NCI-H748 treated with DMSO at 0.1 percent for 48 hours (cell line): Measurements from ENCODE around the gene PCYT1B.
A peak's percentile ranks its signal among the peaks of the same experiment; 100 is the strongest.
"Not testable (repeated sequence)": the region's sequence is repeated elsewhere in the genome, so short reads cannot be mapped to it uniquely, and the experiment has no call there.

Experiments
- DNase-seq: peaks from one replicate; lab custom pipeline; 2025; lab: John Stamatoyannopoulos, UW

Gene PCYT1B

DNA sequence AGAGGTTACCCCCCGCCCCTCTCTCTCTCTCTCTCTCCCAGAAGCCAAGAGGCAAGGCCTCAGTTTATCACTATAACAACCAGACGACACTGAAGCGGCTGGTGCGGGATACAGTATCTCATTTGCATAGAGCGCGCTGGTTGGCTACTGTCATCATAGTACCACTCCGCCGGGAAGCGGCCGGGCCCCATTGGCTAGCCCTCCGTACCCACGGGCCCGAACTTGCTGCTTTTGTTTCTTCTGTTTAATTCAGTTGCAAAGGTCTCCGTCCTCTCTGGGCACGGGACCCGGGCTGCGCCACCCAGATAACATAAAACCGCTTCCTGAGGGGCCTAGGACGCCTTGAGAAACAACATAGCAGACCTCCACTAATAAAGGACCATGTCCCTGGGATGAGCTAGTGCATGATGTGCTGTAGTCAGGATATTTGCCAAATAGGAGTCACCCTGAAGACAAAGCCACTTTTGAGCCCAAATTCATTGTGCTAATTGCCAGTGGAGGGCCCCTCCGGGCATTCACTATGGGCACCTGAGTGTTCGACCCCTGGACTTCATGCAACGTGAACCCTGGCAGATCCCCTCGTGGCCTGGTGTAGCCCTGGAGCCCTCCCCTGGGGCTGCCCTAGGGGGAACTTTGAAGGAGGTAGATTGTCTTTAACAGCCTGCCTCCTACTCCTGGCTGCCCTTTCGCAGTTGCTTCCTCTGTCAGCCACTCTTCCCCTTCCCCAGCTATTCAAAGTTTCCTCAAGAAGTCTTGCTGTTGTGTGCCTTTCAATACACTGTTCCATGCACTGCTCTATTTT lies at the start of gene PCYT1B:
TSS of gene PCYT1B (minus strand) at position 91 of the 802 bp plus-strand sequence. CDS start 242 bp downstream, outside the sequence.
- DNase-seq = peak; percentile 78

DNA sequence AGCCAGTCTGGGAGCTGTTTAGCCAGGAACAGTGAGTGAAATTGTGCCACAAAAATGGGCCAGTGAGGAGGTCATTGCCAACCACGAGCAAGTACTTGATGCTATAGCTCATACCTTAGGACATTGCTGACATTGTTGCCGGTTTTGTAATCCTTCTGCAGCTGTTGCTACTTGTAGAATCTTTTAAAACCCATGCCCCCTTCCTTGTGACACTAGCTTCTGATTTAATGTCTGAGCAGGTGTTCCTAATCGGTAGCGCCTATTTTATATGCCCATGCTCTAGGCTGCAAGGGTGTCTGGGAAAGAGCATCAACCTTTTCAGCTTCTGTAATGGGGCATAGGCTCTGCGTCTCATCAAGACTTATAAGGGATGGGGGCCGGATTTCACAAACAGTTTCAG lies 49.1 kb upstream of the PCYT1B start:
- DNase-seq = no peak

DNA sequence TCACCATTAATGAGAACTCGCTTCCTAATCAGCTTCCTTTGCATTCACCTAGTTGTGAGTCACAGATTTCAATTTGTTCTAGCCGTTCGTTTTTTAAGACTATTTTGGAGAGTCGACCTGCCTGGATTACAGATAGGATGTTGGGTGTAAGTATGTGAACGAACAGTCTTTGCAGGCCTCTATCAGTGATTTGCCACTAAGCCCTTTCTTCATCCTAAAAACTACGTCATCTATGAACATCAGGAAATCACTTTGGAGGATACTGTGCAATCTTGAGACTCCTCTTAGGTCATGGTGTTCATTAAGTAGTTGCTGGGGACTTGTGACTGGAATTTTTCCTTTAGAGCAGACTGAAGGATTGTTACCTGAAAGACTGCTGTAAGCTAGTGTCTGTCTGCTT lies 47.7 kb upstream of the PCYT1B start:
- no peak for DNase-seq

DNA sequence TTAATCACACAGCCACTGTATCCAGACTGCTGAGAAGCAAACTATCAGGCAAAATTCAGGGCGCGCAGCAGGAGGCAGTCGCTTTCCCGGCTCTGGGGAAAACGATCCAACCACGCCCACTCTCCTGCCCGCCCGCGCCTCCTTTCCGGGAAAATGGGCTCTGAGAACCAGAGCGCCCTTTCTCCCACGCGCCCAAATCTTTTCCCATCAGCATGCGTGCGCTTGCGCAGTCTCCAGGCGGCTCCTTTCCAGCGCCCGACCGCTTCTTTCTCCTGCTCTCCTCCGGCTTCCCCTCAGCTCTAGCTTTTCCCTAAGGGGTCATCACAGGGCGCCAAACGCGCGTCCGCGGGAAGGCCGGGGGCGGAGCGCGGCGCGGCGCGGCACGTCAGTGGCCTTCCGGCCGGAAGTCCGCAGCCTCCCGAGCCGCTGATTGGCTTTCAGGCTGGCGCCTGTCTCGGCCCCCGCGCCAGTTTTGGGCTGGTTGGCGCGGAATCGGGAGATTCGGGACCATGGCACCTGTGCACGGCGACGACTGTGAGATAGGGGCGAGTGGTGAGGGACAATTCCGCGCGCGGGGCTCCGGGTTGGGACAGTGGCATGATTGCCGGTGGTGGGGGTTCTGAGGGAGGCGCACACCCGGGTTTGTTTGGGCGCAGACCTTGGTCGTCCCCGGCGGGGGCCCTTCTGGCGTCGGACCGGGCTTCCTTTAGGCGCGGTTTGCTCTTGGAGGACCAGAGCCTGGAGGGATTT lies 46.5 kb upstream of the PCYT1B start, which contains the start of gene POLA1:
TSS of gene POLA1 (plus strand) at position 466 of the 750 bp plus-strand sequence. CDS start at position 510, 44 bp downstream.
- peak; percentile 88 for DNase-seq

DNA sequence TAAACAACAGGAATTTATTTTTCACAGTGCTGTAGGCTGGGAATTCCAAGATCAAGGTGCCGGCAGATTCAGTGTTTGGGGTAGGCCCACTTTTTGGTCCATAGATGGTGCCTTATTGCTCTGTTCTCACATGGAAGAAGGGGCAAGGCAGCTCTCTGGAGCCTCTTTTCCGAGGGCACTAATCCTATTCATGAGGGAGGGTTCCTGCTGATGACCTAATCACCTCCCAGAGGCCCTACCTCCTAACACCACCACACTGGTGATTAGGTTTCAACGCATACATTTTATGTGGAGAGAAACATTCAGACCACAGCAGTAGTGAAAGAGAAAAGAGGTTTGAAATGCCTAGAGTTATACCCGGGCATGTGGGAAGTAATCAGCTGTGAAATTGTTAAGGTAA lies 45.2 kb upstream of the PCYT1B start:
- DNase-seq = no peak

DNA sequence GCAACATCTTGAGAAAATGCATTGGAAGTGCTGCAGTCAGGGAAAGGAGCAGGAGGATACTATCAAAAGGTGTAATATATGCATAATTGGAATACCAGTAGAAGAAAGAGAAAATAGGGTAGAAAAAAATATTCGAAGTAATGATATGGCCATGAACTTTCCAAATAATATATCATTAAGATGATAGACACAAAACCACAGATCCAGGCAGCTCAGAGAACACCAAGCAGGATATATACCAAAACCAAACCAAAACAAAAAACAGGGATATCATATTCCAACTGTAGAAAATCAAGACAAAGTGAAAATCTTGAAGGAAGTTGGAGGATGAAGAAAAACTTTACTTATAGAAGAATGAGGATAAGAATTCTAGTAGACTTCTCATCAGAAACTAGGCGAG lies 36.9 kb upstream of the PCYT1B start:
- no peak for DNase-seq

DNA sequence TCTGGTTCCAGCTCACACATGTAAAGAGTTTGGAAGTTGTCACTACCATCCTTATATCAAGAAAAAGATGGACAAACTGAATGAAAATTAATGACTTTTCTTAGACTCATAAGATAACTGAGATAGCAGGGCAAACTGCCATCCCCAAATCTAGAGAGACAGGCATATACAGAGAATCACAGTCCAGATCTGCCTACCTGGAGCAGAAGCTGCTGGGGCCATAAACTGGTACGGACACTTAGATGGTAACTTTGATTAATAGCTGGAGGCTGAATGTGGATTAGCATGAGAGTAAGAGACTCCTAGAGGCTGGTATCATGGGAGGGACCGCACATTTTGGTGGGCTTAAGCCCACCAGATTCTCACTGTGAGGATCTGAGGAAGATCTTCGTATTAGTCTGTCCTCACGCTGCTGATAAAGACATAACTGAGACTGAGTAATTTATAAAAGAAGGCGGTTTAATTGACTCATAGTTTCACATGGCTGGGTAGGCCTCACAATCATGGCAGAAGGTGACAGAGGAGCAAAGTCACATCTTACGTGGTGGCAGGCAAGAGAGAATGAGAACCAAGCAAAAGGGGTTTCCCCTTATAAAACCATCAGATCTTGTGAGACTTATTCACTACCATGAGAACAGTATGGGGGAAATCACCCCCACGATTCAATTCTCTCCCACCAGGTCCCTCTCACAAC lies 35.7 kb upstream of the PCYT1B start:
- no peak for DNase-seq

DNA sequence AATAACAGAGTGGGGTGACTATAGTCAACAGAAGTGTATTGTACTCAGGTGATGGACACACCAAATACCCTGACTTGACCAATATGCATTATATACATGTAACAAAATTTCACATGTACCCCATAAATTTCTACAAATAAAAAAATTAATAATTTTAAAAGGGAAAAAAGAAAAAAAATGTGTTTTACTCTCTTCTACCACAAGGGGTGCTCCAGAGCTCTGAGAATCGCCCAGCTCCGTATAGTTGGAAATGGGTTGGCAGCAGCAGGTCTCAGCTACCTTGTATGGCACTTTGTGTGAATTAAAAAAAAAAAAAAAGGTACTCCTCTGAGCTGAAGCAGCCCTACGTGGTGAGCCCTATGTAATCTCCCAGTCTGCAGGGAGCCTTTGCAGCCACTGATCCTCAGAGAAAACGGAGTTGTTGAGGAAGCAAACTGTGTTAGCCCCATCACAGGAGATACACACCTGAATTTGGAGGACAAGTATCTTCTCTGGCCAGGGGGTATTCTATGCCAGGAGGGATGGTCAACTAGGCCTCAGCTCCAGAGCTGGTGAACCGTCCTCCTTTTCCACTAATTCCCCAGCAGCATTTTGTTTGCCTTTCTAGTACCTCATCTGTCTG lies 29.4 kb upstream of the PCYT1B start:
- no peak for DNase-seq

DNA sequence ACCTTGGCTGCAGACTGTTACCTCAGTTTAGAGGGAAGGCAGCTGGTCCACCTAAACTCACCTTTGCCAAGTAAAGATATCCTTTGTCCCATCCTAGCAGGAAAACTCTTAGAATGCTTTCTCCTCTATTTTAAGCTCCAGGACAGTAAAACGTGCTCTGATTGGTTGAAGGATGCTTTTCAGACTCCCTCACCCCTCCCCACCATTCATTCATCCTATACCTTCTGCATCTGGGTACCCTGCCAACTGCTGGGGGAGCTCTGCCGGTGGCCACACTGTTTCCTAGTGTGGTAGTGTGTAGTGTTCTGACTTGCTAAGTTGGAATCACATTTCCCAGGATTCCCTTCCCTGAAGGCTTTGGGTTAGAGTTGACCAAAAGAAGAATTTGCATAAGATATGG lies 26.3 kb upstream of the PCYT1B start:
- DNase-seq = no peak

DNA sequence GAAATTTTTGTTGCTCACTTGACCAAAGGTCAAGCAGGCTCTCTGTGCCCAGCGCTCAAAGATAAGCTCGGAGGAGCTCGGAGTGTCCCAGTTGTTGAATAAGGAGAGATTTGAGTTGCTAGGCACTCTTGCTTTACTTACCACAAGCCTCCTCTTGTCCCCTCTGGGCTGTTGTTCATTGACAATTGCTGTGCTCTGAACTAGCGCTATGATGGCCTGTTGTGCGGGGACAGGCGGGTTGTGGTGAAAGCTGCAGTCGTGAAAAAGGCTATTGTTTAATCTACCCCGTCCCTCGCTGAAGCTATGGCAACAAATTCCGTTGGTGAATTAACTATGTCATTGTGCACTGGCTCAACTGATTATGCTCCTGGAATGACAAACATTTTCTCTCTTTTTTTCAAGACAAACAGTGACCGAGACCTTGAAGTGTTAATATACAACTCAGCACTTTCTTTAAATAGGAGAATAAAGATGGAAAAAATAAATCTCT lies 25.6 kb upstream of the PCYT1B start:
- DNase-seq = no peak

DNA sequence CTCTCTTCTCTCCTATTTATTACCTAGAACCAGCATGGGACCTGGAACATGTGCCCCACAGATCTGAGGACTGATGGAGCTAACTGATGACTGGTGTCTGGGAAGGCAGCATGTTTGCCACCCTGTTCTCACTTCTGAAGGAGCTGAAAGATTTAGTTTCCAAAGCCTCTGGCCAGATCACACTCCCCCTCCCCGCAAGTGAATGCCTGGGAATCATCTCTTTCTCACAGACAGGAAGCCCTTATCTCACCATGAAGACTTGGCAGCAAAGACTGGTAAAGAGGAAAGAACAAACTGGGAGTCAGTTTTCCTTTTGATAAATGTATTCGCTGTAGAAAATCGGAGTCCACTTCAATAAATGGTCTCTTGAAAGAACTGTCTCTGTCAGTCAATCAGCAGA lies 21.0 kb upstream of the PCYT1B start:
- no peak for DNase-seq

DNA sequence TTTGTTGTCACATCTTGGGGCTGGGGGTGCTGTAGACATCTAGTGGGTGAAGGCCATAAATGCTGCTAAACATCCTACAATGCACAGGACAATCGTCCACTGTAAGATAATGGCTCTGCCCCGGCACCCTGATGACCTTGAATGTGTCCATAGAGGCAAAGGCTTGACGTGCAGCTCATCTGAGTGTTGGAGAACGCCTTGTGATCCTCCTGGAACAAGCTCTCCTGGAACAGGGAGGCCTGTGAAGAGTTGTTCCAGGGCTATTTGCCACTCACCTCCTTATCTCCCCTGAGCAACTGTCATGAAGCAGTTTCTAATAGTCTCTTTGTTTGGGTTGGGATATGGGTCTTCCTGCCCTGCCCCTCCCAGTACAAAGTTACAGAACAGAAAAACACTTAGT lies 15.2 kb upstream of the PCYT1B start:
- DNase-seq = no peak

DNA sequence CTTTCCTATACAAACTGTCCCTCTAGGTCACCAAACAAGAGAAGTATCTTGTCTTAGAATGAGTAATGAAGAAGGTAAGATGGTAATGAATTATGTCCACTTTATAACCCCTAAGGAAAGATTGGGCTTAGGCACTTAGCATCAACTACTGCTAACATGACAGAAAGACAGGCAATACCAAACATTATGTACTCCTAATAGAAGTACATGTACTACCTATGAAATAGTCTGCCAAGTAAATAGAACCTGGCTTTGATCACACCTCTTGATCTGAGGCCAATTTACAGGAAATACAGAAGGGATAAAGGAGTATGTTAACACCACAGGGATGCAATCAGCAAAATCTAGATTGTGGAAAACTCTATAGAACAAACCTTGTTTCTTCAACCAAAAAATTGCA lies 14.1 kb upstream of the PCYT1B start:
- no peak for DNase-seq

DNA sequence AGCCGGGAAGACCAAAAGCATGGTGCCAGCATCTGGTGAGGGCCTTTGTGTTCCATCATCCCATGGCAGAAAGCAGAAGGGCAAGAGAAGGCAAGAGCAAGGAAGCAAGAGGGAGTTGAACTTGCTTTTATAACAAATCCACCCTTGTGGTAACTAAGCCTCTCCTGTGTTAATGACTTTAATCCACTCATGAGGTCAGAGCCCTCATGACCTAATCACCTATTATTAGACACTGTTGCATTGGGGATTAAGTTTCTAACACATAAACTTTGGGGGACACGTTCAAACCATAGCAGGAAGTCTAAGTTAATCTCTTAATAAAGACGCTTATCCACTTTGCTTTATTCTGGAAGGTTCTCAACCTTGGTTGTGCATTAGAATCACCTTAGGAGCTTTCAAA lies 12.5 kb upstream of the PCYT1B start:
- no peak for DNase-seq

DNA sequence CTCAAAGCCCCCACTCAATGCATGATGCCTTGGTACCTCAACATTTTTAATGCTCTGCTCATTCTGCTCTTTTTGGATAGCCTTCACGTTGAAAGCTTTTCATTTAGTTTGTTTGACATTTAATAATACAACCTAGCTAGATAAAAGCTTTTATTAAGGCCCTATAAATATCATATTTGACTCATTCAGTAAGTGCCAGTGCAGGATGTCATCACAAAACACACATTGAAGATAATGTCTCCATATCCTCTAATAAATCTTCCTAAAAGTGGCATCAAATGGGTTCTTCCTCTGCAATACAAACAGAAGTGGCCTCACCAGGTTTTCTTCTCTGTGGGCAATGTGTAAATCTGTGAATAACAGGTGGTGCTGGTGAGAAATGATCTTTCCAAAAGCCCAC lies 12.0 kb upstream of the PCYT1B start:
- DNase-seq = no peak

DNA sequence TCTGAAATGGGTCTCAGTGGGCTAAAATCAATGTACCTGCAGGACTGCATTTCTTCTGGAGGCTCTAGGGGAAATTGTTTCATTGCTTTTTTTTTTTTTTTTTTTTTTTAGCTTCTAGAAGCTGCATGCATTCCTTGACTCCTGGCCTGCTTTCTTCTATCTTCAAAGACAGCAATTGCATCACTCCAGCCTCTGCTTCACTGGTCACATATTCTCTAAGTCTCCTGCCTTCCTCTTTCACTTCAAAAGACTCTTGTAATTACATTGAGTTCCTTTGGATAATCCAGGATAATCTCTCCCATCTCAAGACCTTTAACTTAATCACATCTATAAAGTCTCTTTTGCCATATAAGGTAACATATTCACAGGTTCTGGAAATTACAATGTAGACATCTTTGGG lies 11.3 kb upstream of the PCYT1B start:
- no peak for DNase-seq

DNA sequence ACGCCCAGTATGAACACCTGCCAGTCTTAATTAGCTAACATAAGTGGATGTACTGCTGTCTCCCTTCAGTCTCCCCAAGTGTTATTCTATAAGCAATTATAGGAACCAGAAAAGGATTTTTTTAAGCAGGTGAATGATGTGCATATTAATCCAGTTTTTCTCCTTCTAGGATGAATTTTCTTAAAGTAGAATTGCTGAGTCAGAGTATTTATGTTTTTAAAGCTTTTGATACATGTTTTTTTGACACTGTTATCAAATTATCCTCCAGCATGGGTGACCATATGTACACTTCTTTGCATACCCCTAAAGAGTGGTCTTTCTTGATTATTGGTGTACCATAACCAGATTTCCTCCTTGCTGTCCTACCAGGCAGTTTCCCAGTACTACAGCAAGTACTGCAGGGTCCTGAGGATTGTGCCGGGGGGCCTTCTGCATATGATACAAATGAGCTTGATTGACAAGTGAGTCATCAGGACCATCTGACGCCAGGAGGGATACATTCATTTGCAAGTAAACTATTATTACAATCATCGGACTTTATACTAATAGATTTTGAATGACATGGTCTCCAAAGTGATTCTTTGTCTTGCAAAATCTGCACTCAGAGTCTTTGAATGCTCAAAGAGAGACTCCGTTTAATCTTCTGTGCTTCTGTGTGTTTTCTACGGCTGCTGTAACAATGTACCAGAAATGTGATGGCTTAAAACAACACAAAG lies 10.7 kb upstream of the PCYT1B start:
- DNase-seq = no peak

DNA sequence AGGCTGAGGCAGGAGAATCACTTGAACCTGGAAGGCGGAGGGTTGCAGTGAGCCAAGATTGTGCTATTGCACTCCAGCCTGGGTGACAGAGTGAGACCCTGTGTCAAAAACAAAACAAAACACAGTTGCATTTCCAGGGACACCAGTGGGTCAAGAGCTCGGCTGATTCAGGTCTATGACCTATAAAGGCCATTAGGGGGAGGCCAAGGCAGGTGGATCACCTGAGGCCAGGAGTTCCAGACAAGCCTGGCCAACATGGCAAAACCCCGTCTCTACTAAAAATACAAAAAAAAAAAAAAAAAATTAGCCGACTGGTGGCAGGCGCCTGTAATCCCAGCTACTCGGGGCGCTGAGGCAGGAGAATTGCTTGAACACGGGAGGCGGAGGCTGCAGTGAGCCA lies 8.5 kb upstream of the PCYT1B start:
- not testable (repeated sequence) for DNase-seq

DNA sequence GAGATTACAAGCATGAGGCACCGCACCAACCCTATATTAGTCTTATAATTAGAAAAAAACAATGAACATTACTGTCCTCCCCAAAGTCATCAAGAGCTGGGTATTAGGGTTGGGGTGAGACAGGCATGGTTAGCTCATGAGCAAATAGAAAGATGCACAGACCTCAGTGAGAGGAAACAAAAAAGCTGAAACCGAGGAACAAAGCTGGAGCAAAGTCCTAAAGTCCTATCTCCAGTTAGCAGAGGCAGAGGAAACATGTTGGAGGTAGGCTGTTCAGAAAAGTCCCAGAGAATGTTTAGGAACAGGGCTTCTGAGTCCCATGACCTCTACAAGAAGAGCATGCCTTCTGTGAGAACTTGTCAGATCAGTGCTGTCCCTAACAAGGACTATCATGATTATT lies 4.6 kb upstream of the PCYT1B start:
- no peak for DNase-seq

DNA sequence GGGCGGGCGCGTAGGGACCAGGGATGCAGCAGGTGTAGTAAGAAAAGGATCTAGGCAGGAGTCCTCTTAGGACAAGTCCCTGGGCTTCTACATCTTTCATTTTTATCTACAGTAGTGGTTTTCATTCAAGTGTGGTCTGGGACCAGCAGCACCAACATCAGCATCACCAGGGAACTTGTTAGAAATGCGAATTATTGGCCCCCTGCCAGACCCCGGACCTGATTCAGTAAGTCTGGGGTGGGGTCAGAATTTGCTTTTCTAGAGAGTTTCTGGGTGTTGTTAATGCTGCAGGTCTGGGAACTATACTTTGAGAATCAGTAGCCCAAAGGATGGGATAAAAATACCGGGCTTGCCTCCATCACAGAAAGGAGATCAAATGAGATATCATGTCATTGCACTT lies 1.3 kb upstream of the PCYT1B start:
- DNase-seq = no peak

DNA sequence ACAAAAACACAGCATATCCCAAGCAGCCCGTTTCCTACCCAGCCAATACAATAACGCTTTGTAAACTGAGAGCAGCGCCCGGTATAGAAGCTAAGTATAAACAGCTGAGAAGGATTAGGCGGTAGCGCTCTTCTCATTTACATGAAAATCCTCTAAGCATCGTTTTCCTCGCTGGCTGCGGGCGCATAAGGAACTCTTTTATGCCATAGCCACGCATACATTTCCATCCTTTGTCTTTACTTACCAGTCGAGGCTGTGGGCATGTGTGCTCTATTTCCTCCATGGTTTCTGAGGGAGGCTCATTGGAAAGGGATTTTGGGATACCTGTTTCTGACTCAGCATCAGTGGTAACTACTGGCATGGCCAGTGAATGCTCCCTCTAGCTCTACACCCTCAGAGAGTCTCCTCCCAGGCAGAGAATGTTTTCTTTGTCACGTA lies 383 bp downstream of the PCYT1B start:
- peak; percentile 59 for DNase-seq
